Neural progenitor cell (in vitro differentiated cells): ENCODE results near the gene YBEY.

Experiments used
- CTCF ChIP-seq: fragments of 200-600 bp; sonication (generic); IDR thresholded peaks from 2 replicates; pipeline ENCODE4 v1.5.1; 2017; ENCODE audit warnings: antibody characterized with exemption, mild to moderate bottlenecking
- EZH2 ChIP-seq: fragments of 200-600 bp; sonication (generic); IDR thresholded peaks from 2 replicates; pipeline ENCODE4 v1.6.1; 2017; ENCODE audit warnings: antibody characterized with exemption, mild to moderate bottlenecking, moderate library complexity
- EZH2phosphoT487 ChIP-seq: fragments of 200-600 bp; sonication (generic); IDR thresholded peaks from 2 replicates; pipeline ENCODE4 v1.6.1; 2017; ENCODE audit warnings: antibody characterized with exemption

GRCh38 chr21:46319186-46319585 is 33.0 kb downstream of the YBEY start:
- no peak for TF ChIP-seq CTCF
- no peak for TF ChIP-seq EZH2
- no peak for TF ChIP-seq EZH2phosphoT487
